IPS-NIHi11 (cell line): ENCODE results near the gene CCDC40.

Experiments used
- DNase-seq: peaks from one replicate; pipeline ENCODE4 v3.0.0; 2012; ENCODE audit warnings: mixed read lengths, low spot score

The CCDC40 gene

GRCh38 chr17:80047176-80047575 lies 10.7 kb downstream of the CCDC40 start:
- no peak for DNase-seq

GRCh38 chr17:80049986-80050385 lies 13.5 kb downstream of the CCDC40 start:
- no peak for DNase-seq

- DNase-seq, result no peak
Observed at GRCh38 chr17:80050706-80051105, 14.3 kb downstream of the CCDC40 start.

- DNase-seq, result no peak
Observed at GRCh38 chr17:80051681-80052080, 15.2 kb downstream of the CCDC40 start.

GRCh38 chr17:80053102-80053501 lies 16.7 kb downstream of the CCDC40 start:
- no peak for DNase-seq

- DNase-seq, result no peak
Observed at GRCh38 chr17:80055597-80055996, 19.2 kb downstream of the CCDC40 start.

GRCh38 chr17:80058311-80058955 lies 22.0 kb downstream of the CCDC40 start:
- no peak for DNase-seq

- no peak for DNase-seq
Observed at GRCh38 chr17:80060644-80061043, 24.2 kb downstream of the CCDC40 start.

GRCh38 chr17:80061421-80061820 lies 25.0 kb downstream of the CCDC40 start:
- DNase-seq, result no peak

- DNase-seq, result no peak
Observed at GRCh38 chr17:80063830-80064585, 27.6 kb downstream of the CCDC40 start.

- no peak for DNase-seq
Observed at GRCh38 chr17:80064696-80065095, 28.3 kb downstream of the CCDC40 start.

- DNase-seq, result peak; percentile 55
Observed at GRCh38 chr17:80065478-80066170, 29.2 kb downstream of the CCDC40 start.

- no peak for DNase-seq
Observed at GRCh38 chr17:80067393-80067986, 31.0 kb downstream of the CCDC40 start.

GRCh38 chr17:80068301-80069222 lies 32.1 kb downstream of the CCDC40 start:
- DNase-seq, result no peak

- DNase-seq, result no peak
Observed at GRCh38 chr17:80070375-80071115, 34.1 kb downstream of the CCDC40 start.

- DNase-seq, result no peak
Observed at GRCh38 chr17:80071116-80071841, 34.8 kb downstream of the CCDC40 start.

- DNase-seq, result no peak
Observed at GRCh38 chr17:80072410-80072809, 36.0 kb downstream of the CCDC40 start.

- no peak for DNase-seq
Observed at GRCh38 chr17:80080081-80080480, 43.6 kb downstream of the CCDC40 start.

- DNase-seq, result no peak
Observed at GRCh38 chr17:80081596-80081995, 45.2 kb downstream of the CCDC40 start.
